ENCODE measurements around the gene PCDHAC2.

- TF ChIP-seq POLR2A (conservative IDR thresholded peaks at IDR 0.05) (no peak), ZZZ3 (IDR thresholded peaks at IDR 0.05) (no peak), CTCF (IDR thresholded peaks at IDR 0.05 in 2 of 3, conservative IDR thresholded peaks at IDR 0.05 in 1 of 3; ENCODE audit: insufficient read depth in 2 of 3, low read depth in 1 of 3, low read length in 3 of 3) (no peak), RAD21 (CRISPR knock-in tag; conservative IDR thresholded peaks at IDR 0.05 in 1 of 2, IDR thresholded peaks at IDR 0.05 in 1 of 2) (no peak), JUND (IDR thresholded peaks at IDR 0.05; ENCODE audit: borderline replicate concordance, low read depth, low read length) (no peak), JUND (tag; IDR thresholded peaks at IDR 0.05; ENCODE audit: borderline replicate concordance, low read depth, low read length) (no peak), NFIC (IDR thresholded peaks at IDR 0.05) (no peak), USF2 (CRISPR knock-in tag; IDR thresholded peaks at IDR 0.05) (no peak), HNRNPL (IDR thresholded peaks at IDR 0.05; ENCODE audit: low read depth, low read length) (no peak), RBM39 (optimal IDR thresholded peaks at IDR 0.05; ENCODE audit: low read depth, low read length) (no peak), ZFP36 (IDR thresholded peaks at IDR 0.05; ENCODE audit: low read depth, low read length, partially characterized antibody) (no peak), MYC (IDR thresholded peaks at IDR 0.05; ENCODE audit: low read depth, low read length) (no peak), MYC (CRISPR knock-in tag; IDR thresholded peaks at IDR 0.05; ENCODE audit: borderline replicate concordance, low read depth) (no peak), SIX5 (IDR thresholded peaks at IDR 0.05; ENCODE audit: borderline replicate concordance in 1 of 2, insufficient read depth in 1 of 2, low read depth in 1 of 2, low read length in 2 of 2) (no peak), RNF2 (IDR thresholded peaks at IDR 0.05) (no peak)
- TF ChIP-seq, protein P1, sequence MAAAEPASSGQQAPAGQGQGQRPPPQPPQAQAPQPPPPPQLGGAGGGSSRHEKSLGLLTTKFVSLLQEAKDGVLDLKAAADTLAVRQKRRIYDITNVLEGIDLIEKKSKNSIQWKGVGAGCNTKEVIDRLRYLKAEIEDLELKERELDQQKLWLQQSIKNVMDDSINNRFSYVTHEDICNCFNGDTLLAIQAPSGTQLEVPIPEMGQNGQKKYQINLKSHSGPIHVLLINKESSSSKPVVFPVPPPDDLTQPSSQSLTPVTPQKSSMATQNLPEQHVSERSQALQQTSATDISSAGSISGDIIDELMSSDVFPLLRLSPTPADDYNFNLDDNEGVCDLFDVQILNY (CRISPR knock-in tag; IDR thresholded peaks at IDR 0.05): no peak
Observed at GRCh38 chr5:141001844-141002604, 35.7 kb downstream of the PCDHAC2 start.

Measured in K562 (cell line).